DMS153 (cell line): ENCODE results near the gene PROK1.
"Not testable (repeated sequence)": the region's sequence is repeated elsewhere in the genome, so short reads cannot be mapped to it uniquely, and the experiment has no call there.

ENCODE experiments used
- DNase-seq: peaks from one replicate; lab custom pipeline; 2025; lab: John Stamatoyannopoulos, UW

PROK1 gene, protein sequence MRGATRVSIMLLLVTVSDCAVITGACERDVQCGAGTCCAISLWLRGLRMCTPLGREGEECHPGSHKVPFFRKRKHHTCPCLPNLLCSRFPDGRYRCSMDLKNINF

DNA sequence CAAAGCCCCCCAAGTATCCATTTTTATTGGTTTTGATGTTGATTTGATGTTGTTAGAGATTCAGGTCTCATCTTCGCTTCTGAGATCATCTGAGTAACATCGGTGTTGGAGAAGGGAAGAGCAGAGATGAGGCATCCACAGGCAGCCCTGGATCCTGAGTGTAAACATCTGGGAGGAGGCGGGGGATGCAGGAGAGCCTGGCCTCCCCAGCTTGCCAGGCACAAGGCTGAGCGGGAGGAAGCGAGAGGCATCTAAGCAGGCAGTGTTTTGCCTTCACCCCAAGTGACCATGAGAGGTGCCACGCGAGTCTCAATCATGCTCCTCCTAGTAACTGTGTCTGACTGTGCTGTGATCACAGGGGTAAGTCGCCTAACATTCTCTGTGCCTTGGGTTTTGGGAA is at the start of gene PROK1:
Gene PROK1, plus strand, starts transcription at position 221 of the 400 bp plus-strand sequence. Its CDS starts 68 bp downstream, at position 289.
- DNase-seq = no peak

DNA sequence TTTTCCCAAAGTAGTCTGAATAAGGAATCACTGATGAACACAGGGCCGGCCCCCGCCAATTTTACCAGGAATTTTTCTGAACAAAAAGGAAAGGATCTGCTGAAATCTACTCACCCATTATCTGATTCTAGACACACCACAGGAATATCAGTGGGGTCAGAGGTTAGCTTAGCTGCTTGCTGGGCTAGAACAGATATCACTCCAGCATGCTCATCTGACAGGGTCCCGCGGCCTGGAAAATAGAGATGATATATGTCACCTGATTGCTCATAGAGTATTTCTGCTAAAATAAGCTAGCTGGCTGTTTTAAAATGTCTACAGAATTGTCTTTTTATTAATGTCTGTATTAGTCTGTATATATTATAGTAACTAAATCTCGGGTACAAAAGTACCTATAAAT is 47.1 kb upstream of the PROK1 start:
- DNase-seq = no peak

DNA sequence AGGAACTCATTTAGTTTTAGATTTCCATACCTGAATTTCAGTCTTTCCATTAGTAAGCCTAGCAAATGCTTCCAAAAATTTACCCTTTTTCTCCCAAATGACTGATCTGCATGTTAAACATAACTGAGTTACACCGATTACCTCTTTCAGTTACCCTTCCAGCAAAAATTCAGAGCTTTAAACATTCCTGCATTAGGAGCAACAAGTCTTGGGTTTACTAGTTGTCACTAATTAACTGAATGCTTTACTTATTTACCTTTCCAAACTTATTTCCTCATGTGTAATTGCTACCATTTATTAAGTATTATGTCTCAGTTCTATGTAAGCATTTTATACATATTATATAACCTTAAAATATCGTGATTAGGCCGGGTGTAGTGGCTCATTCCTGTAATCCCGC is 46.5 kb upstream of the PROK1 start:
- DNase-seq = no peak

DNA sequence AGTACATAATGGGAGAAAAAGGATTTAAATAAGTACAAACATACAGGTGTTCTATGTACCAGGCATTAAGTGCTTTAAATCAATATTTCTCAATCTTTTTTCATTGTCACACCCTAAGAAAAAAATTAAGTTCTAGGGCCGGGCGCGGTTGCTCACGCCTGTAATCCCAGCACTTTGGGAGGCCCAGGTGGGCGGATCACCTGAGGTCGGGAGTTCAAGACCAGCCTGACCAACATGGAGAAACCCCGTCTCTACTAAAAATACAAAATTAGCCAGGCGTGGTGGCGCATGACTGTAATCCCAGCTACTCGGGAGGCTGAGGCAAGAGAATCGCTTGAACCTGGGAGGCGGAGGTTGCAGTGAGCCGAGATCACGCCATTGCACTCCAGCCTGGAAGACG is 44.5 kb upstream of the PROK1 start:
- DNase-seq = not testable (repeated sequence)

DNA sequence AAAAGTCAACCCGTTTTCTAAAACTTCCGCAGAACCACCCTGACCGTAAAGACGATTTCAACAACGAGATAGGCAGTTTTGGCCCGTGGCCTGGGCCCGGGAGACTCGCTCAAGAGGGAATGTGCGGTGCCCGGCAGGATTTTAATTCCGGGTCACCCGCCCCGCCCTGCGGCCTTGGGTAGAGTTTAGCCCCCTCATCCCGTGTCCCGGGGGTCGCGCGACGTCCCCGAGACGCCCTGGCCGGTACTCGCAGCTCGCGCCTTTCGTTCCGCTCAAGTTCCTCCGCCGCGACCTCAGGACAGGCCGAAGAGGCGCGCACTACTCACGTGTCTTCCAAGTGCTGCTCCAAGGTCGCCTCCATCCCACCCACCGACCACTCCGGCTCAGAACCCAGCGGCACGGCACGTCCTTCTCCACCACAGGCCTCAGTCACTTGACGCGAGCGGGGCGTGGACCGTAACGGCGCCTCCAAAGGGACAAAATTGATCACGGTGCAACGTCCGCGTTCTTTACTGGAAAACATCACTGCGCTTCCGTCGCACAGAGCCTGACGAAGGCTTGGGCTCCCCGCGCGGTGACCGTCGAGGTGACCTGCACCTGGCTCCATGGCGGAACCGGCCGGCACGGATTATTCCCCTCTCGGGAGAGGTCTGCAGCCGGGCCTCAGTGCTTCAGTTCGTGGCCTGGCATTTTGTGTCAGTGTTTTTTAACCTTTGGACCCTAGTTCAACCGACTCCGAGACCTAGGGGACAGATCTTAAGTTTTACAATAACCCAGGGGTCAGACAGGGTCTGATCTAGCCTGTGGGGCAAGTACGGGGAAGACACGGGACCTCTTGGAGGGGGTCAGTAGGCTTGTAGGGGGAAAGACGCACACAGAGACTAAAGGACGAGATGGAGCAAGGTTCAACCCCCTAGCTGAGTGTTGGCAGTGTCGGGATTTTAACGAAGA is 43.4 kb upstream of the PROK1 start, which contains the start of gene LAMTOR5:
Gene LAMTOR5, minus strand, starts transcription at position 435 of the 951 bp plus-strand sequence. Its CDS starts 74 bp downstream, at position 361.
- peak; percentile 78 for DNase-seq

DNA sequence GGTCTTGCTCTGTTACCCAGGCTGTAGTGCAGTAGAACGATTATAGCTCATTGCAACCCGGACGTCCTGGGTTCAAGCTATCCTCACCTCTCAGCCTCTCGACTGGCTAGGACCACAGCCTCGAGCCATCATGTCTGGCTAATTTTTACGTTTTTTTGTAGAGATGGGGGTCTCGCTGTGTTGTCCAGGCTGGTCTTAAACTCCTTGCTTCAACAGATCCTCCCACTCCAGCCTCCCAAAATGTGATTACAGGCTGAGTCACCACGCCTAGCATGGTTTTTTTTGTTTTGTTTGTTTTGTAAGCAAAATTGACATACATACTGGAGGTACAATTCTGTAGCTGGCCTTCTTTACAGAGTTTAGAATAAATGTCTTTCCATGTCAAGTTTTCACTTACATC is 42.5 kb upstream of the PROK1 start:
- no peak for DNase-seq

DNA sequence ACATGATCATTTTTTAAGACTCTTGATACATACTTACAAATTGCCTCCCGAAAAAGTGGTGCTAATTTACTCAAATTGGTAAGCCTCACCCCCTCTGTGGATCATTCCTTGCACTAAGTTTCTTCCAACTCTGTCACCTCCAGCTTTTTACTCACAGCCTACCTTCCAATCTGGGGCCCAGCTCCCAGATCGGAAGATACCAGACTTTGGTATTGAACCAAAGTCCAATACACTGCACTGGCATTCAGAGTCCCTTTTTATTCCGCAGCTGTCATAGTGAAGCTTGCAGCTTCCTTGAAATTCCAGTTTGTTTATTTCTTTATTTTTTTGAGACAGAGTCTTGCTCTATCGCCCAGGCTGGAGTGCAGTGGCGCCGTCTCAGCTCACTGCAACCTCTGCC is 41.6 kb upstream of the PROK1 start:
- DNase-seq = no peak

DNA sequence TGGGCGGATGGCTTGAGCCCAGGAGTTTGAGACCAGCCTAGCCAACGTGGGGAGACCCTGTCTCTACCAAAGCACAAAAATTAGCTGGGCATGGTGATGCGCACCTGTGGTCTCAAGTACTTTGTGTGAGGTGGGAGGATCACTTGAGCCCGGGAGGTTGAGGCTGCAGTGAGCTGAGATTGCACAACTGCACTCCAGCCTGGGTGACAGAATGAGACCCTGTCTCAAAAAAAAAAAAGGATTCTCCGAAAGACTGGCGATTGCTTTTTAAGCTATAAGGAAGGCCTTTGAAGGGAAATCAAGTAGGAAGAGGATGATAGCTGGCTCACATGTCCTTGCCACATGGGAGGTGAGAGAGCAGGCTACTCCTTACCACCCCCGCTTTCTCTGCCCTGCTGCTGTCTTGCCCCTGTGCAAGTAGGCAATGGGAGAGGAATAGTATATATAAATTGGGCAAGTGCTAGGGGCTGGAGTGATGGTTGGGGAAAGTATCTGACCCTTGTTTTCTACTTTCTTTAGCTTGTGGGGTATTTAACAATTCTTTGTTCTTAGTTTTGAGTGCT is 39.7 kb upstream of the PROK1 start:
- DNase-seq = no peak

DNA sequence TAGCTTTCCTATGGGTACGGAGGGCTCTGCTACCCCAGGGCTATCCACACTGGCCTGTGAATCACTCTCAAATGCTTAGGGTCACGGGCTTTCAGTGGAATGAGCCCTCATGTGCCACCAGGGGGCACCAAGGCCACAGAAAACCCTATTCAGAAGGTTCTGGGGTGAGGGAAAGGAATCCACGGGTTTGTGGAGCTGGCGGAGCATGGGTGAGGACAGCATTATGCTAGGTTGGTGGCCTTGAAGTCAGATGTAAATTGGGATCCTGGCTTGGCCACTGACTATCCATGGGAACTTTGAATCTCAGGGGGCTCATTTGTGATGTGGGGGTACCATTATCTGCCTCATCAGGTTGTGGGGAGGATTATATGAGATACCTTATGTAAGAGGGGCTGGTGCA is 38.4 kb upstream of the PROK1 start:
- peak; percentile 3 for DNase-seq

DNA sequence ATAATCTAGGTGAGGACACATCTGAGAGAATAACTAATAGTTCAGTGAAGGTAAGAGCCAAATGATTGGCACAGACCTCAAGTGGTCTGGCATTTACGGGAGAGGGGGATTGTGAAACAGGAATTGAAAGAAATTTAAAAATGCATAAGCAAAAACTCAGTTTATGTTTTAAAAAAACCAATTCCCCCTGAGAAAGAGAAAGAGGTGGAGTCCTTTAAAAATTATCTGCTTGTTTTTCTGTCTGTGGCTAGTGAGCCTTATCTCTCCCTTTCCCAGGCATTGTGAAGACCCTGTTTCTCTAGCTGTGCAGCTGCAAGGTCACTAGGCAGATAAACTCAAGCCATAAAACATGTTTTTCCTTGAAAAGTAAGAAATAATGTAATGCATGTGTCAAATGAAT is 37.9 kb upstream of the PROK1 start:
- DNase-seq = not testable (repeated sequence)

DNA sequence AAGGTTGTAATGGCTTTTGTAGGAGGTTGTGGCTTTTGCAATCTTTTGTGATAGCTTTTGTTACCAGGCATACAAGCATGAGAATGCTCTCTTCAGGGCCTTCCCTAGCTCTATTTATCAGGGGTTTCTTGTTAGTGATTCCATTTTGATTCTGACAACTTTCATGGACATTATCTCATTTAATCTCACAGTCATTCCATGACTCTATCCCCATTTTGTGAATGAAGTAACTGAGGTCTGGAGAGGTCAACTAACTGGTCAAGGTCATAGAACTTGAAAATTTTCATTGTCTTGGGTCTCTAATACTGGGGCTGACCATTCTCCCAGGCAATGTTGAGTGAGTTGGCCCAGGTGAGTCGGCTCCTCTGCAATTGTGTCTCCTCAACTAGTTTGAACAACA is 32.2 kb upstream of the PROK1 start:
- no peak for DNase-seq

DNA sequence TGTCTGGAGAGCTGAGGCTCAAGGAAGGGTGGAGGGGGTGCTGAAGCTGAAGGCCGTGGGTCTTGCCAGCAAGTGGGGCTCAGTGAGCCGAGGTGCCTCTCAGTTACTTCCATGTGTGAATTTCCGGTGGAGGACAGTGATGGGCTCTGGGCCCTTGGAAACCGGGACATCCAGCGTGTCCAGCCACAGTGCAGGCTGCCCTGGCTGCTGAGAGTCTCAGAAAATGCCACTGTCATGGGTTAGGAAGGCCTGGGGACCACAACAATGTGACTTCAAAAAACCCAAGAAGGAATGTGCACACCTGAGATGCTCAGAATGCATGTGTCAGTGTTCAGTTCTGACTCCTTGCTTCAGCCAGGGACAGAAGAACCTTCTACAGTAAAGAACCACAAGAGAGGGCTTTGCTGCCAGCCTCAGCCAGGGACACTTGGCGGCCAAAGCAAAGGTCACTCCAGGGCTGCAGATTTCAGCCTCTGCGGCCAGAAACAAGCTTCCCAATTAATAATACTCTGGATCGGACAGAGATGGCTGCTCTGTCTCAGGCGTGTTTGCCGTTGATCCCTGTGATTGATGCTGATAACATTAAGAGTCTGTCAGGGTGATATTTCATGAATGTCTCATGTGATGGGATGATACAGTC is 30.8 kb upstream of the PROK1 start:
- DNase-seq = no peak

DNA sequence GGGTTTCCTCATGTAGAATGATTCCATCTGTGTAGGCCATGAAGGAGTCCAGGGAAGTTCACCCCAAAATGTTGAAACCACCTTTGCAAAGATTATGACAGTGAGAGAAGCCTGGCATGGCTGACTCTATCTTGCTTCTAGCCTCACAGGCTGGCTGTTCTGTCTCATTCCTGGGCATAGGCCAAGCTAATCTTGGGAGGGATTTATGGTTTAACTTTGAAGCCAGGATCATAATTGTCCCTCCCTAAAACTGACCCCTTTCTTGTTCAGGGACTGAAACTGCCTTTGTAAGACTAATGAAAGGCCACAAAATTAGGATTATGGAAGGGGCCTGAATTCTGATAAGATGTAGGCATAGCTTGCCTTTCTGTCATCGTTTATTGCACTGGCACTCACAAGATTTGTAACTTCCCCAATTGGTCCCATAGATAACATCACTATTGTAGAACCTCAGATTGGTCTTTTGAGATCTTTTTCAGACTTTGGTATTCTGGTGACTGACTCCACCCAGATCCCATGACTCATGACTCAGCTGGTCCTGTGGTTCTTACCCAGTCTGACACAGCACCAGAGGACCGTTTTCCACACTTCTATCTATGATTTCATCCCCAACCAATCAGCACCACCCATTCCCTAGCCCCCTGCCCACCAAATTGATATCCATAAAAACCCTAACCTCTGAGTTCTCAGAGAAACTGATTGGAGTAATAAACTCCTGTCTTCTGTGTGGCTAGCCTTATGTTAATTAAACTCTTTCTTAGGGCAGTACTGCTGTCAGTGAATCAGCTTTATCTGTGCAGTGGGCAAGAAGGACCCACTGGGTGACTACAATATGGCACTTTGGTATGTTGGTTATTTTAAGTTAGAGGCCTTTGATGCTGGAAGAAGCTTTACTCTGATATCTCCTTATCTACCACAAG is 29.8 kb upstream of the PROK1 start:
- DNase-seq = no peak

DNA sequence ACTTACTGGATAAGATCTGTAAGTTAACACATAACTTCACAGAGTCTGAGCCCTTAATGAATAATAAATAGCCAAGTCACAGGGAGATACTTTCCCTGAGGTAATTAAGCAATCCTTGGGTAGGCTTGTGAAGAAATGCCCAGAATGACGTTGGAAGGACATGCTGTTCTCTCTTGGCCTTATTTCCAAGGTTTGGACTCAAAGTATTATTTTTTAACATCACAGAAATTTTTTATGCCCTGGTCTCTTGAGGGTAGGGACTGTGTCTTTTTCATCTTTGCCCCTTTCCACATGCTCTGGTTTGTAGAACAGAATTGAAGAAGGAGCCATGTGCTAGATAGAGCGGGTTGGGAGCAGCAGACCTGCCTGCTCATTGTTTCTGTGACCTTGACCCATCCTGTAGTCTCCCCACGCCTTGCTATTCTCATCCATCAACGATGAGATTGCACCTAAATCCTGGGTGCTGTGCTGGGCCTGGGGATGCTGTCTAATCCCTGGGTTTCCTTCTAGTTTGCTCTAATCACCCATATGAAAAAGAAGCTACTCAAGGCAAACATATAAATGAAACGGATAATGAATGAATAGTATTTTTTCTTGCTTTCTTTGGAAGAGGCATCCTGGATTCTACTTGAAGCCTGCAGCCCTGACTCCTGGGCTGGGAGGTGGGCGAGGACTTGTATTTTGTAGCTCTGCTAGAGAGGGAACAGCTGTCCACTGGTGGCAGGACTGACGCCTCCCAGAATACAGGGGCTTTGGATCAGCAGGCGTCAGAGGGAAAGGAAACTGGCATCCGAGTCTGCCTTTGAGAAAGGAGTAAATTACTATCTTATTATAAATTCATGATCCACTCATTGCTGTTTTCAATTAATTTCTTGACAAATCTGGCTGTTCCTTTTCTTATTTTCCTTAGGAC is 26.0 kb upstream of the PROK1 start:
- no peak for DNase-seq

DNA sequence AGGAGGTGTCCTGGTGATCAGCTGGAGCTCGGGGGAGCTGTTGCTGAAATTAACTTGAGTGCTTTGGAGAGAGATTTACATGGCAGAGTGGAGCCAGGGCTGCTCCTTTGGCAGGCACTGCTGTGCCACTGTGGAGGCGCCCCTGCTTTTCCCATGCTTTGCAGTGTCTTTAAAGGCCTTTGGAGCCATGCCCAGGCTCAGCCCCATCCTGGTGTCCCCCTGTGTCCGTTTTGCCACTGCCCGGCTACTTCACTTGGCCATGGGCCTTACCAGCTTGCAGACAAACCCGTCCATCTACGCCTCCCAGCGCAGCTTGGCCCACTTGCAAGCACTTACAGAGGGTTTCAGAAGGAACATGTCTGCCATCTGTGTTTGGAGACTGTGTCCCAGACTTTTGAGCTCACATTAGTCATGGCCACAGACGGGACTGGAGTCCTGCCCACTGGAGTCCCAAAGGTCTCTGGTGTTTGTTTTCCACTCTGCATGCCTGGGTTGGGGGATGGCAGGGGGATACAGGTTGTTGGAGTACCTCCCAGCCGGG is 25.3 kb upstream of the PROK1 start:
- no peak for DNase-seq

DNA sequence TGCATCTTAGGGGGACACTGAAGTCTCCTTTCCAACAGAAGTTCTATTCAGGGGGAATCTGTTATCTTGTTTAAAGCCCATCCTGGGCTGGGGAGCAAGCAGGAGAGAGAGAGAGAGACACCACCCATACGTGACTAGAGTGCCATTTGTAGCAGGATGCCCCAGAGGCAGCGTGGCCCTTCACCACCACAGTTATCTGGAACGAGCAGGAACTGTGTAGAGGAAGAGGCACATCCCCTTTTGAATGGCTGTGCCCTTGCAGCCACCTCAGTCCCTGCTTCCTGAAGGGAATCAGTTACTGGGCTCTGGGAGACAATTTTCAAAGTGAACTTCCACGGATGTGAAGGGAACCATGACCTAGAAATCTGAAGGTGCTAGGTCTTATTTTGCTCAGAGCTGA is 24.1 kb upstream of the PROK1 start:
- DNase-seq = no peak

DNA sequence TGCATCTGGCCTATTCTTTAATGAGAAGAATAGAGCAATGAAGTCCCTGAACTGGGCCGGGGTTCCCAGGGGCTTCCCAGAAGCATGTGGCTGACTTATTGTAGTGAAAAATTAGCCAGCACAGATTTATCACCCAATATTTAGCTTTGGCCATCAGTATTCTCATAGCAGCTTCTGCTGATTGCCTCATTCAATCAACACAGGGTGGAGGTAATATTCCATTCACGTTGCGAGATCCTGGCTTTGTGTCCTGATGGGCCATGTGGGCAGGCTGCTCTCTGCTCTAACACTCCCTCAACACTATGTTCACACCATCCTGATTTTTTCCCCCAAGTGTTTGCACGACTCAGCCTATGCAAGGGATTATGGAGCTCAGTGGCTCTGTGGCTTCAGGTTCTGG is 22.0 kb upstream of the PROK1 start:
- DNase-seq = no peak

DNA sequence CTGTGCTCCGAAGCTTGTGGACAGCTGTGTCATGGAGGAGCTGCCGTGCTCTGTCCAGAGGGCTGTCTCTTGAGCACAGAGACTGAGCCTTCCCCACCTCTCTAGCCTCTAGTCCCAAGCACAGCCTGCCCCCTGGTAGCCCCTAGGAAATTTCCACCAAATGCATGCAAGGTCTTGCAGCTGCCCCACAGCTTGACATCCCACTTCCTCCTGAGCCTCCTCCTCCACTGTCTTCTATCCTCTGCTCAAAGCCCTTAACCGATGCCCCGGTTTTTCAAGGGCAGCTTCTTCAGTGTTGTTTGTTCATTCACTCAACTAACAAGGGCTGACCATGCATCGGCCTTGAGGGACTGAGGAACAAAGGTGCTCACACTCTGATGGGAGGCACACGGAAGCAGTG is 20.6 kb upstream of the PROK1 start:
- no peak for DNase-seq

DNA sequence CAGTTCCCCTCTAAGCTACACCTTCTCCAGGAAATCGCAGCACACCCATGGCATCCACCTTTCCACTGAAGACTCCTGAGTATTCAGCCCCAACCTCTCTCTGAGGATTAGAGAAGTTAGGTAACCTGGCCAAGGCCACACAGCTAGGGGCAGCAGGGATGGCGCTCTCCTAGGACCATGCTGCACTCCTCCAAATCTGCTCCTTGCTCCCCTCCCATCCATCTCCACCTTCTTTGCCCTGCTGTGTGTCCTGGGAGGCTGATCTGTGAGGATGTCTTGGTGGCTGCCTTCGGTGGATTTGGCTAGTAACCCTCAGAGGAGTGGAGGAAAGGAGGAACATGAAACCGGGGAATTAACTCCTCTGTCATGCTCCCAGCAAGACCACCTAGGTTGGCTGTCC is 20.0 kb upstream of the PROK1 start:
- no peak for DNase-seq

DNA sequence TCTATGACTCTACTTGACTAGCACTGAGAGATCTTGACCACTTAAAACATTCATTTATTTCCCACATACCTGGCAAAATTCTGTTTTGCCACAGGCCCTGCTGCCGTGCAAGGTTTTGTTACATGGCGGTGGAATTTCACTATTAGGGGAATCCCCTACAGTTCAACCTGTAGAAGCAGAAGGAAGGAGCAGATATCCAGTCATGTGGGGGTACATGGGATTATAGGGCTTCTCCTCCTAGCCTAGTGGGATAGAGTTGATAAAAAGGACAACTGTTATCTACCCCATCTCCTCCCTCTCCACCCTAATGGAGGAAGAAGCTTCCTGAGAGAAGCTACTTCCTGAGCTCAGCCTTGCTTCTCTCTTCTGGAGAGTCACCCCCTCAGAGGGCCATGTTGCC is 17.7 kb upstream of the PROK1 start:
- DNase-seq = no peak
